Neuronal stem cell (in vitro differentiated cells): ENCODE results near the gene ANAPC10.

Source experiments
- DNase-seq: peaks from one replicate; pipeline ENCODE4 v3.0.0-alpha.2; 2013; ENCODE audit warnings: low spot score
- H2AFZ ChIP-seq: one replicate; pipeline ENCODE4 v1.6.1; 2013; ENCODE audit warnings: mild to moderate bottlenecking, low read length, inconsistent platforms
- H2AK5ac ChIP-seq: 2 replicates; pipeline ENCODE4 v1.6.1; 2013; ENCODE audit warnings: low read depth, mild to moderate bottlenecking, inconsistent platforms, low read length, moderate library complexity, mixed read lengths
- H2BK120ac ChIP-seq: 2 replicates; pipeline ENCODE4 v1.6.1; 2013; ENCODE audit warnings: low read depth, mild to moderate bottlenecking, inconsistent platforms, low read length, moderate library complexity, mixed read lengths
- H2BK12ac ChIP-seq: one replicate; pipeline ENCODE4 v1.6.1; 2013; ENCODE audit warnings: low read length, inconsistent platforms
- H2BK15ac ChIP-seq: 2 replicates; pipeline ENCODE4 v1.6.1; 2013; ENCODE audit warnings: mild to moderate bottlenecking, low read length, inconsistent platforms, mixed read lengths
- H2BK5ac ChIP-seq: one replicate; pipeline ENCODE4 v1.6.1; 2013; ENCODE audit warnings: inconsistent platforms, mild to moderate bottlenecking, low read length, moderate library complexity
- H3K14ac ChIP-seq: one replicate; pipeline ENCODE4 v1.6.1; 2013; ENCODE audit warnings: low read length, inconsistent platforms
- H3K18ac ChIP-seq: 2 replicates; pipeline ENCODE4 v1.6.1; 2013; ENCODE audit warnings: low read length, inconsistent platforms
- H3K23ac ChIP-seq: 2 replicates; pipeline ENCODE4 v1.6.1; 2013; ENCODE audit warnings: low read depth, mild to moderate bottlenecking, mixed read lengths, low read length, inconsistent platforms; ENCODE audit not compliant: poor library complexity
- H3K27ac ChIP-seq: replicated peaks from 3 replicates; pipeline ENCODE4 v1.5.1; 2013; ENCODE audit warnings: low read length, inconsistent platforms
- H3K27me3 ChIP-seq, 3 experiments: 2 replicates each; pipeline ENCODE4 v1.6.1; 2013; ENCODE audit warnings: low read length in 3 of 3, mild to moderate bottlenecking in 2 of 3, inconsistent platforms in 1 of 3, low read depth in 1 of 3, mixed read lengths in 1 of 3, moderate library complexity in 1 of 3; ENCODE audit not compliant: control insufficient read depth in 3 of 3, insufficient read depth in 3 of 3
- H3K36me3 ChIP-seq, 2 donors: replicated peaks in 1 of 2; 2 replicates each; pipeline ENCODE4 v1.6.1; 2013; ENCODE audit warnings: low read length in 2 of 2; ENCODE audit not compliant: control insufficient read depth in 2 of 2, insufficient read depth in 2 of 2
- H3K4ac ChIP-seq: 2 replicates; pipeline ENCODE4 v1.6.1; 2013; ENCODE audit warnings: inconsistent platforms, mild to moderate bottlenecking, low read length, moderate library complexity
- H3K4me1 ChIP-seq, 2 donors: 1 replicate in 1 of 2; 2 replicates in 1 of 2; pipeline ENCODE4 v1.6.1; 2013; ENCODE audit warnings: low read length in 2 of 2, low read depth in 1 of 2; ENCODE audit not compliant: control insufficient read depth in 2 of 2, insufficient read depth in 1 of 2
- H3K4me2 ChIP-seq: one replicate; pipeline ENCODE4 v1.6.1; 2013; ENCODE audit warnings: mild to moderate bottlenecking, low read length, inconsistent platforms; ENCODE audit not compliant: insufficient read depth, poor library complexity, severe bottlenecking
- H3K4me3 ChIP-seq, 2 donors: 2 replicates each; pipeline ENCODE4 v1.5.1; 2013; ENCODE audit warnings: low read length in 2 of 2, mild to moderate bottlenecking in 2 of 2, inconsistent platforms in 1 of 2, moderate library complexity in 1 of 2
- H3K79me1 ChIP-seq: one replicate; pipeline ENCODE4 v1.6.1; 2013; ENCODE audit warnings: low read depth, mild to moderate bottlenecking, inconsistent platforms, low read length, moderate library complexity
- H3K9ac ChIP-seq: one replicate; pipeline ENCODE4 v1.6.1; 2013; ENCODE audit warnings: mild to moderate bottlenecking, low read depth, low read length, inconsistent platforms; ENCODE audit not compliant: poor library complexity
- H3K9me3 ChIP-seq, 2 donors: replicated peaks in 1 of 2; 2 replicates each; pipeline versions ENCODE3 to v1.6.1; 2013; ENCODE audit warnings: low read length in 2 of 2, mild to moderate bottlenecking in 2 of 2, inconsistent platforms in 1 of 2, low read depth in 1 of 2, mixed read lengths in 1 of 2, moderate library complexity in 1 of 2; ENCODE audit not compliant: control insufficient read depth in 2 of 2, insufficient read depth in 1 of 2
- H4K8ac ChIP-seq: one replicate; pipeline ENCODE4 v1.6.1; 2013; ENCODE audit warnings: low read depth, mild to moderate bottlenecking, inconsistent platforms, low read length, moderate library complexity
- H4K91ac ChIP-seq: one replicate; pipeline ENCODE4 v1.6.1; 2013; ENCODE audit warnings: low read length, low read depth, mild to moderate bottlenecking, inconsistent platforms; ENCODE audit not compliant: poor library complexity
- whole genome bisulfite sequencing, 2 donors: extraction: QIAGEN DNeasy Blood & Tissue Kit; methylation state at CpG; one replicate each; pipeline ENCODE4 v1.1.7; 2013; ENCODE audit warnings: missing lambda C conversion rate in 2 of 2, mixed read lengths in 1 of 2; ENCODE audit not compliant: insufficient read length in 2 of 2, insufficient replicate concordance in 1 of 2; ENCODE audit errors: extremely low coverage in 2 of 2; 5-methylcytosine and 5-hydroxymethylcytosine counted together

The ANAPC10 gene

DNA sequence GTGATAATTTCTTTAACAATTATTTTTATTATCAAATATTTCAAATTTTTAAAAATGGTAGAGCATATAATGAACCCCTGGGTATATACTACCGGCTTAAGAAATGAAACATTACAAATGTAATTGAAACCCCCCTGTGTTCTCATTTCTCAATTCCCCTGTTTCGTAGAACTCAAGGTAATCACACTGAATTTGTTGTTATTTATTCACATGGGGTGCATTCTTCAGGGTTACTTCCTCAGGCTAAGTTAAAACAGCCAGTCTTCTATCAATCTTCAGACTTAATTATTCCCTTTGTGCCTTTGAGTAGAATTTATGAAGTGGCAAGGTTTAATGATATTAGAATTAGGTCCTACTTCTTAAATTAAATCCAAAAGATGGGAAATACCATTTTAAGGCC is 128.2 kb downstream of the ANAPC10 start:
- H3K14ac ChIP-seq: no peak overlapping the region
- H3K4ac ChIP-seq: no peak overlapping the region
- H2BK5ac ChIP-seq: no peak overlapping the region
- no peaks in the 10 kb centered on the region for H3K27me3 ChIP-seq
- no peak overlapping the region for H3K23ac ChIP-seq
- H2BK12ac ChIP-seq: no peak overlapping the region
- H4K91ac ChIP-seq: no peak overlapping the region
- no peaks in the 10 kb centered on the region for H3K4me1 ChIP-seq
- H3K9me3 ChIP-seq: no peaks in the 10 kb centered on the region
- no peak overlapping the region for H4K8ac ChIP-seq
- H3K79me1 ChIP-seq: no peaks in the 10 kb centered on the region
- DNase-seq: no peak
- no peaks in the 10 kb centered on the region for H3K36me3 ChIP-seq
- no CpG with 5 or more reads among the region's 2 CpGs for WGBS, 2 donors
- H2AK5ac ChIP-seq: no peak overlapping the region
- H2BK15ac ChIP-seq: no peak overlapping the region
- H3K4me2 ChIP-seq: no peak overlapping the region
- no peak overlapping the region for H2BK120ac ChIP-seq
- no peak overlapping the region for H3K18ac ChIP-seq
- no peak overlapping the region for H3K4me3 ChIP-seq
- no peak overlapping the region for H2AFZ ChIP-seq
- no peak overlapping the region for H3K9ac ChIP-seq
- H3K27ac ChIP-seq: no peak overlapping the region

DNA sequence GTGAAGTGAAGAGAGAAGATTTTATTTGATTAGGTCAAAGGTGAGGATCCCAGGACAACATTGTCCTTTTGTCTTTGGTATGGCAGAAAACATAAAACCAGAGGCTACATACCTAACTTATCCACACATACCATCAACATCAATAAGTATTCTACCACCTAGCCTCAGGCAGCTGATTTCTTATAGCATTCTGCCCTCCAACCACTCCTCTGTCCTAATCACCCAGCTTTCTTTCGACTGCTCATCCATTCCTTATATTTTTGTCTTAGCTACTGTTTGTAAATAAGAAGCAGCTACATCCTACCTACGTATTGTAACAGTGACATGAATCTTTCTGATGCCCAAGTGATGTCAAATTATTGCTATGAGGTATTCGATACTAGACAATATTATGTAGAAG is 129.4 kb downstream of the ANAPC10 start:
- Histone ChIP-seq H3K9ac (no peak overlapping the region), H2AK5ac (no peak overlapping the region), H4K91ac (no peak overlapping the region), H3K27me3 (no peaks in the 10 kb centered on the region), H3K36me3 (no peaks in the 10 kb centered on the region), H2AFZ (no peak overlapping the region), H2BK5ac (no peak overlapping the region), H3K27ac (no peak overlapping the region), H4K8ac (no peak overlapping the region), H2BK15ac (no peak overlapping the region), H2BK120ac (no peak overlapping the region), H2BK12ac (no peak overlapping the region), H3K23ac (no peak overlapping the region), H3K18ac (no peak overlapping the region), H3K79me1 (no peaks in the 10 kb centered on the region), H3K4me3 (no peak overlapping the region), H3K4me1 (no peaks in the 10 kb centered on the region), H3K4ac (no peak overlapping the region), H3K9me3 (no peaks in the 10 kb centered on the region), H3K4me2 (no peak overlapping the region), H3K14ac (no peak overlapping the region)
- WGBS, 2 donors: no CpG with 5 or more reads among the region's 3 CpGs
- DNase-seq: no peak

DNA sequence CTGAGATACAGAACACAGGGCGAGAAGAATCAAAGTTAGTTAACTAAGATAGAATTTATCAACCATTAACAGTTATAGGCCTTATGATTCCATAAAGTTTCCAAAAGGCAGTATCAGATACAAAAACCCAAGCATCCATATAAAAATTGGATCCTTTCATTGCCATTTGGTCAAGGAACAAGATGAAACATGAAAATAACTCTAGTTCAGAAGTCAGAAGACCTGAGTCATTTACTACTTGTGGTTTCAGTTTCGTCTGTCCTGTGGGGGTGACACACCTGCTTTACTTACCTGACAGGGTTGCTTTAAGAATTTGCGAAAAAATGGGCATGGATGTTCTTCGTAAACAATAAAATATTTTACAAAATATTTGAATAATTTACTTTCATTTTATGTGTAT is 130.8 kb downstream of the ANAPC10 start:
- no peaks in the 10 kb centered on the region for H3K79me1 ChIP-seq
- H3K9me3 ChIP-seq: no peaks in the 10 kb centered on the region
- no peak overlapping the region for H2AK5ac ChIP-seq
- no peak overlapping the region for H3K18ac ChIP-seq
- no peak overlapping the region for H2BK5ac ChIP-seq
- WGBS, 2 donors: no CpG with 5 or more reads among the region's 4 CpGs
- H3K27me3 ChIP-seq: no peaks in the 10 kb centered on the region
- H2BK120ac ChIP-seq: no peak overlapping the region
- no peak overlapping the region for H2AFZ ChIP-seq
- no peak overlapping the region for H2BK15ac ChIP-seq
- H3K4ac ChIP-seq: no peak overlapping the region
- H3K27ac ChIP-seq: no peak overlapping the region
- H3K36me3 ChIP-seq: no peaks in the 10 kb centered on the region
- DNase-seq: no peak
- no peaks in the 10 kb centered on the region for H3K4me1 ChIP-seq
- no peak overlapping the region for H3K14ac ChIP-seq
- H3K9ac ChIP-seq: no peak overlapping the region
- no peak overlapping the region for H2BK12ac ChIP-seq
- H3K4me2 ChIP-seq: no peak overlapping the region
- no peak overlapping the region for H4K91ac ChIP-seq
- no peak overlapping the region for H4K8ac ChIP-seq
- H3K4me3 ChIP-seq: no peak overlapping the region
- H3K23ac ChIP-seq: no peak overlapping the region

DNA sequence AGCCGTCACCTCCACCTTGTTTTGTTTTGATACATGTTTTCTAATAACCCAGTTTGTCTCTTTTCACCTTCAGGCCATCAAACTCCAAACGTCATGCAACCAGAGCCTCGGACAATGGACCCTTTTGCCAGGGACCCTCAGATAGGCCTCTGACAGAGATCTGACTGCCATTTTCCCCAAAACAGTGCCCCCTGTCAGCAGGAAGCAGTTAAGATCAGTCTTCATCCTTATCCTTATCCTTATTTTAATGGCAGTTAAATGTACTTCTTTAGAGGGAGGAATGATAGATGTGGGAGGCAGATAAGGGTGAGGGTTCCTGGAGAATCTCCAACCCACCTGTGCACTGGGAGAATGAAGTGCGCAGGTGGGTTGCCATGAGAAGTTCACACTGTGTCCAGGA is 135.7 kb downstream of the ANAPC10 start:
- no CpG with 5 or more reads among the region's 4 CpGs for WGBS, 2 donors

More for the DNA sequence above, 135.7 kb downstream of the ANAPC10 start:
- Histone ChIP-seq H3K4me1 (no peaks in the 10 kb centered on the region), H2AK5ac (no peak overlapping the region), H2BK120ac (no peak overlapping the region), H3K79me1 (no peaks in the 10 kb centered on the region), H2BK15ac (no peak overlapping the region), H3K4ac (no peak overlapping the region), H3K4me2 (no peak overlapping the region), H2AFZ (no peak overlapping the region), H3K36me3 (no peaks in the 10 kb centered on the region), H3K27ac (no peak overlapping the region), H3K27me3 (no peaks in the 10 kb centered on the region), H3K23ac (no peak overlapping the region), H3K4me3 (no peak overlapping the region), H3K9ac (no peak overlapping the region), H3K9me3 (no peaks in the 10 kb centered on the region), H3K14ac (no peak overlapping the region), H4K8ac (no peak overlapping the region), H2BK12ac (no peak overlapping the region), H4K91ac (no peak overlapping the region), H2BK5ac (no peak overlapping the region), H3K18ac (no peak overlapping the region)
- DNase-seq: no peak
